K562 (cell line): Measurements from ENCODE around the gene THBS2. TPM values are rescaled to one million over a fixed set of nuclear protein-coding genes. Genes with fewer than 3 reads are reported as not detected.

ENCODE experiments used
- EZH2 ChIP-seq: IDR thresholded peaks from 2 replicates; pipeline ENCODE4 v1.6.1; 2012; ENCODE audit warnings: low read depth, mild to moderate bottlenecking, inconsistent platforms, low read length, borderline replicate concordance
- FOSL1 ChIP-seq: fragments of 200-800 bp; sonication (Bioruptor generic); conservative IDR thresholded peaks from 2 replicates; pipeline ENCODE4 v1.6.1; 2016; ENCODE audit warnings: missing genetic modification characterization, missing compliant biosample characterization
- FOXK1 ChIP-seq: sonication (generic); formaldehyde crosslinking; IDR thresholded peaks from 2 replicates; pipeline ENCODE4 v1.8.0; 2022; ENCODE audit warnings: missing genetic modification reagents, mild to moderate bottlenecking, borderline replicate concordance
- FOXK2 ChIP-seq, 2 experiments: fragments of 450-650 bp; IDR thresholded peaks in 1 of 2; conservative IDR thresholded peaks in 1 of 2; 2 replicates each; pipeline ENCODE4 v1.6.1; 2016; ENCODE audit warnings: low read depth in 2 of 2, mild to moderate bottlenecking in 1 of 2
- MYC ChIP-seq, 2 experiments: fragments of 250-450 bp in 1 of 2; sonication (Bioruptor Pico) in 1 of 2; IDR thresholded peaks; 2 replicates each; pipeline versions ENCODE4 v1.5.1 to v1.6.1; 2012 to 2021; ENCODE audit warnings: low read depth in 2 of 2, borderline replicate concordance in 1 of 2, improper control_type of control experiment in 1 of 2, low read length in 1 of 2, mild to moderate bottlenecking in 1 of 2, moderate library complexity in 1 of 2
- SMC3 ChIP-seq: conservative IDR thresholded peaks from 2 replicates; pipeline ENCODE4 v1.6.1; 2011; ENCODE audit warnings: low read depth, low read length, improper control_type of control experiment; ENCODE audit not compliant: insufficient read depth
- SRSF7 ChIP-seq: fragments of 200-400 bp; formaldehyde crosslinking; optimal IDR thresholded peaks from 2 replicates; pipeline ENCODE3; 2017; ENCODE audit warnings: mild to moderate bottlenecking, low read depth, low read length
- ZBTB8A ChIP-seq: fragments of 450-650 bp; IDR thresholded peaks from 2 replicates; pipeline ENCODE4 v1.6.1; 2018; ENCODE audit warnings: mild to moderate bottlenecking, moderate library complexity; ENCODE audit not compliant: partially characterized antibody
- ZFX ChIP-seq: sonication (generic); formaldehyde crosslinking; IDR thresholded peaks from 2 replicates; pipeline ENCODE4 v1.8.0; 2022; ENCODE audit warnings: mild to moderate bottlenecking, missing genetic modification reagents, moderate library complexity
- polyA plus RNA-seq, 8 experiments: library from polyadenylated mRNA; depleted of rRNA in 4 of 8; stranded (reverse) in 5 of 8; unstranded in 3 of 8; fragments of >200 nt; fragmentation: Nextera tagmentation in 2 of 8; fragmentation: Illumina TruSeq in 1 of 8; extraction: Ambion mirVana in 2 of 8; extraction: Trizol in 1 of 8; gene quantifications; 2 replicates each; pipeline versions ENCODE4 v1.2.1 to v1.2.3, GENCODE V29; 2011 to 2014; ENCODE audit warnings: inconsistent platforms in 1 of 8, missing spikeins in 1 of 8
- total RNA-seq, 7 experiments: library from RNA; depleted of rRNA in 6 of 7; stranded (reverse); fragments of >200 nt in 6 of 7; fragmentation: Illumina TruSeq in 2 of 7; extraction: Trizol in 2 of 7; gene quantifications; 2 replicates each; pipeline versions ENCODE4 v1.2.1 to v1.2.3, GENCODE V29; 2011 to 2021; ENCODE audit warnings: low replicate concordance in 1 of 7
- TF ChIP-seq, protein P1 (sequence below): fragments of 250-450 bp; sonication (Bioruptor Pico); IDR thresholded peaks from 2 replicates; pipeline ENCODE4 v1.4.0; 2020
- TF ChIP-seq, protein P2 (sequence below): fragments of 200-800 bp; sonication (Bioruptor generic); IDR thresholded peaks from 2 replicates; pipeline ENCODE4 v1.6.1; 2016; ENCODE audit warnings: missing genetic modification characterization, missing compliant biosample characterization
- TF ChIP-seq, protein P3 (sequence below): sonication (generic); formaldehyde crosslinking; IDR thresholded peaks from 2 replicates; pipeline ENCODE4 v1.8.1; 2023; ENCODE audit warnings: mild to moderate bottlenecking, missing genetic modification reagents

The THBS2 gene
- total and polyA plus RNA-seq, 9 of the 15 experiments (the other 6 are each of a cell fraction or from before 2014, with no cell fraction given) = 0.03 to 0.11 (median 0.03) TPM; not detected in 6

DNA sequence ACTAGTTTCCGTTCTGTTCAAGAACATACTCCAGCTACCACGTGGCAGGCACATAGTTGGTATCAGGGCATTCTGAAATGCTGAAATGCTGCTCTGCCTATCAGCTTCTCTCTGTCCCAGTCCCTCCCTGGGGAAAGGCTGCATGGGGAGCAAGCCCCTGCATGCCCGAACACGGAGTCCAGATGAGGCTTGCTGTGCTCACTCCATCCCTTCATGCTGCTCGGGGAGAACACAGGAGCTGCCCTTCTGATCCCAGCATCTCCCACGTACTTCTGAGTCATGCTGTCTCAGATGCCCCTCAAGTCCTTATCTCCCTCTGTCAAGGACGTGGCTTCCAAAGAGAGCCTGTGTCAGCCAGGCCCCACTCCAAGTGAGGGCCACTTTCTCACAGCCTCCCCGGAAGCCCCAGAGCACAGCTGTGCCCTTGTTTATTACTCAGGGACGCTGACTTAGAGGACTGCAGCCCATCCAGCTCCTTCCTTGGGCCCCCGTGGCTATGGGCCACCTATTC is 29.4 kb downstream of the THBS2 start (continued):
- TF ChIP-seq, protein P1, sequence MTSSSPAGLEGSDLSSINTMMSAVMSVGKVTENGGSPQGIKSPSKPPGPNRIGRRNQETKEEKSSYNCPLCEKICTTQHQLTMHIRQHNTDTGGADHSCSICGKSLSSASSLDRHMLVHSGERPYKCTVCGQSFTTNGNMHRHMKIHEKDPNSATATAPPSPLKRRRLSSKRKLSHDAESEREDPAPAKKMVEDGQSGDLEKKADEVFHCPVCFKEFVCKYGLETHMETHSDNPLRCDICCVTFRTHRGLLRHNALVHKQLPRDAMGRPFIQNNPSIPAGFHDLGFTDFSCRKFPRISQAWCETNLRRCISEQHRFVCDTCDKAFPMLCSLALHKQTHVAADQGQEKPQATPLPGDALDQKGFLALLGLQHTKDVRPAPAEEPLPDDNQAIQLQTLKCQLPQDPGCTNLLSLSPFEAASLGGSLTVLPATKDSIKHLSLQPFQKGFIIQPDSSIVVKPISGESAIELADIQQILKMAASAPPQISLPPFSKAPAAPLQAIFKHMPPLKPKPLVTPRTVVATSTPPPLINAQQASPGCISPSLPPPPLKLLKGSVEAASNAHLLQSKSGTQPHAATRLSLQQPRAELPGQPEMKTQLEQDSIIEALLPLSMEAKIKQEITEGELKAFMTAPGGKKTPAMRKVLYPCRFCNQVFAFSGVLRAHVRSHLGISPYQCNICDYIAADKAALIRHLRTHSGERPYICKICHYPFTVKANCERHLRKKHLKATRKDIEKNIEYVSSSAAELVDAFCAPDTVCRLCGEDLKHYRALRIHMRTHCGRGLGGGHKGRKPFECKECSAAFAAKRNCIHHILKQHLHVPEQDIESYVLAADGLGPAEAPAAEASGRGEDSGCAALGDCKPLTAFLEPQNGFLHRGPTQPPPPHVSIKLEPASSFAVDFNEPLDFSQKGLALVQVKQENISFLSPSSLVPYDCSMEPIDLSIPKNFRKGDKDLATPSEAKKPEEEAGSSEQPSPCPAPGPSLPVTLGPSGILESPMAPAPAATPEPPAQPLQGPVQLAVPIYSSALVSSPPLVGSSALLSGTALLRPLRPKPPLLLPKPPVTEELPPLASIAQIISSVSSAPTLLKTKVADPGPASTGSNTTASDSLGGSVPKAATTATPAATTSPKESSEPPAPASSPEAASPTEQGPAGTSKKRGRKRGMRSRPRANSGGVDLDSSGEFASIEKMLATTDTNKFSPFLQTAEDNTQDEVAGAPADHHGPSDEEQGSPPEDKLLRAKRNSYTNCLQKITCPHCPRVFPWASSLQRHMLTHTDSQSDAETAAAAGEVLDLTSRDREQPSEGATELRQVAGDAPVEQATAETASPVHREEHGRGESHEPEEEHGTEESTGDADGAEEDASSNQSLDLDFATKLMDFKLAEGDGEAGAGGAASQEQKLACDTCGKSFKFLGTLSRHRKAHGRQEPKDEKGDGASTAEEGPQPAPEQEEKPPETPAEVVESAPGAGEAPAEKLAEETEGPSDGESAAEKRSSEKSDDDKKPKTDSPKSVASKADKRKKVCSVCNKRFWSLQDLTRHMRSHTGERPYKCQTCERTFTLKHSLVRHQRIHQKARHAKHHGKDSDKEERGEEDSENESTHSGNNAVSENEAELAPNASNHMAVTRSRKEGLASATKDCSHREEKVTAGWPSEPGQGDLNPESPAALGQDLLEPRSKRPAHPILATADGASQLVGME (CRISPR knock-in tag) = 0 out of 2 replicates have a peak, but pooled peaks have one; percentile 23
- TF ChIP-seq ZBTB8A = no peak
- no peak for TF ChIP-seq FOXK1 (CRISPR knock-in tag)
- no peak for TF ChIP-seq EZH2
- TF ChIP-seq, protein P2, sequence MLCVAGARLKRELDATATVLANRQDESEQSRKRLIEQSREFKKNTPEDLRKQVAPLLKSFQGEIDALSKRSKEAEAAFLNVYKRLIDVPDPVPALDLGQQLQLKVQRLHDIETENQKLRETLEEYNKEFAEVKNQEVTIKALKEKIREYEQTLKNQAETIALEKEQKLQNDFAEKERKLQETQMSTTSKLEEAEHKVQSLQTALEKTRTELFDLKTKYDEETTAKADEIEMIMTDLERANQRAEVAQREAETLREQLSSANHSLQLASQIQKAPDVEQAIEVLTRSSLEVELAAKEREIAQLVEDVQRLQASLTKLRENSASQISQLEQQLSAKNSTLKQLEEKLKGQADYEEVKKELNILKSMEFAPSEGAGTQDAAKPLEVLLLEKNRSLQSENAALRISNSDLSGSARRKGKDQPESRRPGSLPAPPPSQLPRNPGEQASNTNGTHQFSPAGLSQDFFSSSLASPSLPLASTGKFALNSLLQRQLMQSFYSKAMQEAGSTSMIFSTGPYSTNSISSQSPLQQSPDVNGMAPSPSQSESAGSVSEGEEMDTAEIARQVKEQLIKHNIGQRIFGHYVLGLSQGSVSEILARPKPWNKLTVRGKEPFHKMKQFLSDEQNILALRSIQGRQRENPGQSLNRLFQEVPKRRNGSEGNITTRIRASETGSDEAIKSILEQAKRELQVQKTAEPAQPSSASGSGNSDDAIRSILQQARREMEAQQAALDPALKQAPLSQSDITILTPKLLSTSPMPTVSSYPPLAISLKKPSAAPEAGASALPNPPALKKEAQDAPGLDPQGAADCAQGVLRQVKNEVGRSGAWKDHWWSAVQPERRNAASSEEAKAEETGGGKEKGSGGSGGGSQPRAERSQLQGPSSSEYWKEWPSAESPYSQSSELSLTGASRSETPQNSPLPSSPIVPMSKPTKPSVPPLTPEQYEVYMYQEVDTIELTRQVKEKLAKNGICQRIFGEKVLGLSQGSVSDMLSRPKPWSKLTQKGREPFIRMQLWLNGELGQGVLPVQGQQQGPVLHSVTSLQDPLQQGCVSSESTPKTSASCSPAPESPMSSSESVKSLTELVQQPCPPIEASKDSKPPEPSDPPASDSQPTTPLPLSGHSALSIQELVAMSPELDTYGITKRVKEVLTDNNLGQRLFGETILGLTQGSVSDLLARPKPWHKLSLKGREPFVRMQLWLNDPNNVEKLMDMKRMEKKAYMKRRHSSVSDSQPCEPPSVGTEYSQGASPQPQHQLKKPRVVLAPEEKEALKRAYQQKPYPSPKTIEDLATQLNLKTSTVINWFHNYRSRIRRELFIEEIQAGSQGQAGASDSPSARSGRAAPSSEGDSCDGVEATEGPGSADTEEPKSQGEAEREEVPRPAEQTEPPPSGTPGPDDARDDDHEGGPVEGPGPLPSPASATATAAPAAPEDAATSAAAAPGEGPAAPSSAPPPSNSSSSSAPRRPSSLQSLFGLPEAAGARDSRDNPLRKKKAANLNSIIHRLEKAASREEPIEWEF (CRISPR knock-in tag) = no peak
- TF ChIP-seq FOSL1 = peak; percentile 90
- no peak for TF ChIP-seq SMC3
- TF ChIP-seq, protein P3, sequence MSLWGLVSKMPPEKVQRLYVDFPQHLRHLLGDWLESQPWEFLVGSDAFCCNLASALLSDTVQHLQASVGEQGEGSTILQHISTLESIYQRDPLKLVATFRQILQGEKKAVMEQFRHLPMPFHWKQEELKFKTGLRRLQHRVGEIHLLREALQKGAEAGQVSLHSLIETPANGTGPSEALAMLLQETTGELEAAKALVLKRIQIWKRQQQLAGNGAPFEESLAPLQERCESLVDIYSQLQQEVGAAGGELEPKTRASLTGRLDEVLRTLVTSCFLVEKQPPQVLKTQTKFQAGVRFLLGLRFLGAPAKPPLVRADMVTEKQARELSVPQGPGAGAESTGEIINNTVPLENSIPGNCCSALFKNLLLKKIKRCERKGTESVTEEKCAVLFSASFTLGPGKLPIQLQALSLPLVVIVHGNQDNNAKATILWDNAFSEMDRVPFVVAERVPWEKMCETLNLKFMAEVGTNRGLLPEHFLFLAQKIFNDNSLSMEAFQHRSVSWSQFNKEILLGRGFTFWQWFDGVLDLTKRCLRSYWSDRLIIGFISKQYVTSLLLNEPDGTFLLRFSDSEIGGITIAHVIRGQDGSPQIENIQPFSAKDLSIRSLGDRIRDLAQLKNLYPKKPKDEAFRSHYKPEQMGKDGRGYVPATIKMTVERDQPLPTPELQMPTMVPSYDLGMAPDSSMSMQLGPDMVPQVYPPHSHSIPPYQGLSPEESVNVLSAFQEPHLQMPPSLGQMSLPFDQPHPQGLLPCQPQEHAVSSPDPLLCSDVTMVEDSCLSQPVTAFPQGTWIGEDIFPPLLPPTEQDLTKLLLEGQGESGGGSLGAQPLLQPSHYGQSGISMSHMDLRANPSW (CRISPR knock-in tag) = no peak
- no peak for TF ChIP-seq ZFX
- TF ChIP-seq FOXK2 (conservative IDR thresholded peaks at IDR 0.05 in 1 of 2, IDR thresholded peaks at IDR 0.05 in 1 of 2; ENCODE audit: low read depth in 2 of 2) = peak in 1 of 2 experiments; percentile 21; a peak in 1 of 4 replicates
- TF ChIP-seq MYC (IDR thresholded peaks at IDR 0.05; ENCODE audit: low read depth, low read length) = 0 out of 2 replicates have a peak, but pooled peaks have one; percentile 30
- no peak for TF ChIP-seq MYC (CRISPR knock-in tag; IDR thresholded peaks at IDR 0.05; ENCODE audit: borderline replicate concordance, low read depth)
- no peak for TF ChIP-seq SRSF7
